ENCODE data around the gene TESPA1.

TESPA1 gene

GRCh38 chr12:54984658-54985376 is at the start of gene TESPA1:
TESPA1 (minus strand) TSS chr12:54984762; CDS start chr12:54974562, 10,200 bp downstream.
- peak; percentile 72 for DNase-seq (ENCODE audit: low spot score)
- in situ Hi-C loops (cut with MboI; ENCODE audit: low pct_unique_long_range_greater_than_20kb, low sequenced_read_pairs, unreplicated experiment), result loop anchor here (25.0 kb wide), 1 partner anchor 652 kb away; the partner anchor contains the start of gene OR10P1
- TF ChIP-seq CTCF (IDR thresholded peaks at IDR 0.05; ENCODE audit: extremely low read depth, insufficient read depth, missing control alignments), result no peak

- in situ Hi-C loops (cut with MboI; ENCODE audit: low pct_unique_long_range_greater_than_20kb, low sequenced_read_pairs, unreplicated experiment), result no loop called here
- TF ChIP-seq CTCF (IDR thresholded peaks at IDR 0.05; ENCODE audit: extremely low read depth, insufficient read depth, missing control alignments), result no peak
- no peak for DNase-seq (ENCODE audit: low spot score)
Measured at GRCh38 chr12:55034218-55034617, 49.7 kb upstream of the TESPA1 start.

- no peak for TF ChIP-seq CTCF (IDR thresholded peaks at IDR 0.05; ENCODE audit: extremely low read depth, insufficient read depth, missing control alignments)
- in situ Hi-C loops (cut with MboI; ENCODE audit: low pct_unique_long_range_greater_than_20kb, low sequenced_read_pairs, unreplicated experiment), result no loop called here
- no peak for DNase-seq (ENCODE audit: low spot score)
Measured at GRCh38 chr12:55025508-55025907, 40.9 kb upstream of the TESPA1 start.

- in situ Hi-C loops (cut with MboI; ENCODE audit: low pct_unique_long_range_greater_than_20kb, low sequenced_read_pairs, unreplicated experiment), result no loop called here
- TF ChIP-seq CTCF (IDR thresholded peaks at IDR 0.05; ENCODE audit: extremely low read depth, insufficient read depth, missing control alignments), result no peak
- DNase-seq (ENCODE audit: low spot score), result no peak
Measured at GRCh38 chr12:55024575-55024974, 40.0 kb upstream of the TESPA1 start.

GRCh38 chr12:55019784-55020183 is 35.2 kb upstream of the TESPA1 start, which contains the start of gene NEUROD4:
NEUROD4 (plus strand) TSS chr12:55019974; CDS start chr12:55026440, 6,466 bp downstream.
- no peak for DNase-seq (ENCODE audit: low spot score)
- in situ Hi-C loops (cut with MboI; ENCODE audit: low pct_unique_long_range_greater_than_20kb, low sequenced_read_pairs, unreplicated experiment), result no loop called here
- TF ChIP-seq CTCF (IDR thresholded peaks at IDR 0.05; ENCODE audit: extremely low read depth, insufficient read depth, missing control alignments), result no peak

GRCh38 chr12:55017416-55017925 is 32.9 kb upstream of the TESPA1 start:
- no peak for DNase-seq (ENCODE audit: low spot score)
- in situ Hi-C loops (cut with MboI; ENCODE audit: low pct_unique_long_range_greater_than_20kb, low sequenced_read_pairs, unreplicated experiment), result no loop called here
- TF ChIP-seq CTCF (IDR thresholded peaks at IDR 0.05; ENCODE audit: extremely low read depth, insufficient read depth, missing control alignments), result no peak

All from GM13977 (cell line).